HFFc6 (cell line): ENCODE measurements around the gene SARS2. TPM values are rescaled to one million over a fixed set of nuclear protein-coding genes. Genes with fewer than 3 reads are reported as not detected.

Source experiments
- DNase-seq: peaks from one replicate; pipeline ENCODE4 v3.0.0-alpha.2; 2018
- H3K27ac Mint-ChIP-seq: 2 replicates; pipeline ENCODE4 v1.8.0; 2020; ENCODE audit warnings: mild to moderate bottlenecking, mixed read lengths
- H3K27me3 Mint-ChIP-seq: 2 replicates; pipeline ENCODE4 v1.8.0; 2021; ENCODE audit warnings: mild to moderate bottlenecking, moderate library complexity, mixed read lengths; ENCODE audit not compliant: insufficient read depth
- H3K36me3 Mint-ChIP-seq: 2 replicates; pipeline ENCODE4 v1.8.0; 2021; ENCODE audit warnings: low read depth, mixed read lengths
- H3K4me1 Mint-ChIP-seq: 2 replicates; pipeline ENCODE4 v1.8.0; 2020; ENCODE audit warnings: low read depth, mixed read lengths
- H3K4me3 Mint-ChIP-seq: 2 replicates; pipeline ENCODE4 v1.8.0; 2020; ENCODE audit warnings: mild to moderate bottlenecking, moderate library complexity, mixed read lengths
- H3K9me3 Mint-ChIP-seq: 2 replicates; pipeline ENCODE4 v1.8.0; 2020; ENCODE audit warnings: mild to moderate bottlenecking, mixed read lengths
- total RNA-seq, 6 experiments: library from RNA; stranded (reverse); fragmentation: NEBNext Ultra II Directional; extraction: Animal tissue kit (Norgen Biotek cat#: 25700); gene quantifications; 2 replicates in 1 of 6; 3 replicates in 5 of 6; pipeline ENCODE4 v1.2.3, GENCODE V29; 2021
- TF ChIP-seq, protein P1 (sequence below): fragments of 200-600 bp; sonication (generic); IDR thresholded peaks from 2 replicates; pipeline ENCODE4 v1.5.0; 2021; ENCODE audit warnings: antibody characterized with exemption, mild to moderate bottlenecking

The SARS2 gene
- total RNA-seq, 6 experiments from 2014 or later: 18.7 to 25.1 (median 22.7) TPM

DNA sequence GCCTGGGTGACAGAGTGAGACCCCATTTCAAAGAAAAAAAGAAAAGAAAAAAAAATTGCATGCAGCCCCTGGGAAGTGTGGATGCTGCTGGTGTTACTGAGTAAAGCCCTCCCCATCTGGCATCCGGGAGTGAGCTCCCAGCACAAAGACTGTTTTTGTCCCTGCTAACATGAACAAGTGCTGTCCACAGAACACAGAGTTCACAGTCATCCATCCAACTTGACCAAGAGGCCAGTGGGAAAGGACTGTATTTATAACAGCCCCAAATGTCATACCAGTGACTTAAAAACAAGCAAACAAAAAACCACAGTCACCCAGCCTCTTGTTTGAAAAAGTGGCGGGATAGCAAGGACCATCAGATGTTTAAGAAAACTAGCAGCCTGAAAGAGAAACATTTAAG is 34.2 kb upstream of the SARS2 start:
- no peaks in the 10 kb centered on the region for H3K27me3 Mint-ChIP-seq
- H3K4me3 Mint-ChIP-seq: no peak overlapping the region
- no peak overlapping the region for H3K27ac Mint-ChIP-seq
- TF ChIP-seq, protein P1, sequence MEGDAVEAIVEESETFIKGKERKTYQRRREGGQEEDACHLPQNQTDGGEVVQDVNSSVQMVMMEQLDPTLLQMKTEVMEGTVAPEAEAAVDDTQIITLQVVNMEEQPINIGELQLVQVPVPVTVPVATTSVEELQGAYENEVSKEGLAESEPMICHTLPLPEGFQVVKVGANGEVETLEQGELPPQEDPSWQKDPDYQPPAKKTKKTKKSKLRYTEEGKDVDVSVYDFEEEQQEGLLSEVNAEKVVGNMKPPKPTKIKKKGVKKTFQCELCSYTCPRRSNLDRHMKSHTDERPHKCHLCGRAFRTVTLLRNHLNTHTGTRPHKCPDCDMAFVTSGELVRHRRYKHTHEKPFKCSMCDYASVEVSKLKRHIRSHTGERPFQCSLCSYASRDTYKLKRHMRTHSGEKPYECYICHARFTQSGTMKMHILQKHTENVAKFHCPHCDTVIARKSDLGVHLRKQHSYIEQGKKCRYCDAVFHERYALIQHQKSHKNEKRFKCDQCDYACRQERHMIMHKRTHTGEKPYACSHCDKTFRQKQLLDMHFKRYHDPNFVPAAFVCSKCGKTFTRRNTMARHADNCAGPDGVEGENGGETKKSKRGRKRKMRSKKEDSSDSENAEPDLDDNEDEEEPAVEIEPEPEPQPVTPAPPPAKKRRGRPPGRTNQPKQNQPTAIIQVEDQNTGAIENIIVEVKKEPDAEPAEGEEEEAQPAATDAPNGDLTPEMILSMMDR: no peak
- H3K9me3 Mint-ChIP-seq: no peaks in the 10 kb centered on the region
- peaks cover 5% of the 10 kb centered on the region; the same call in 1 of the 2 replicates for H3K36me3 Mint-ChIP-seq
- peaks cover 19% of the 10 kb centered on the region for H3K4me1 Mint-ChIP-seq
- DNase-seq: no peak

DNA sequence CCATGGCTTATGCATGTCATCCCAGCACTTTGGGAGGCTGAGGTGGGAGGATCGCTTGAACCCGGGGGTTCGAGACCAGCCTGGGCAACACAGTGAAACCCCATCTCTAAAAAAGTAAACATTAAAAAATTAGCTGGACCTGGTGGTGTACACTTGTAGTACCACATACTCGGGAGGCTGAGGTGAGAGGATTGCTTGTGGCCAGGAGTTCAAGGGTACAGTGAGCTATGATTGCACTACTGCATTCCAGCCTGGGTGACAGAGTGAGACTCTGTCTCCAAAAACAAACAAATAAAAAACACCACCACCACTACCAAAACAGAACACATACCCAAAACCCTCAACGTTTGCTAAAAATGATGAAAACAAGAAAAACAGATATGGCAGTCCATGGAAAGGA is 29.1 kb upstream of the SARS2 start:
- Mint-ChIP-seq H3K27ac (no peak overlapping the region), H3K4me1 (peaks cover 9% of the 10 kb centered on the region), H3K9me3 (no peaks in the 10 kb centered on the region), H3K36me3 (0 out of 2 replicates have a peak, but pooled peaks cover under 1% of the 10 kb centered on the region), H3K27me3 (no peaks in the 10 kb centered on the region), H3K4me3 (no peak overlapping the region)
- TF ChIP-seq, protein P1: no peak
- no peak for DNase-seq

DNA sequence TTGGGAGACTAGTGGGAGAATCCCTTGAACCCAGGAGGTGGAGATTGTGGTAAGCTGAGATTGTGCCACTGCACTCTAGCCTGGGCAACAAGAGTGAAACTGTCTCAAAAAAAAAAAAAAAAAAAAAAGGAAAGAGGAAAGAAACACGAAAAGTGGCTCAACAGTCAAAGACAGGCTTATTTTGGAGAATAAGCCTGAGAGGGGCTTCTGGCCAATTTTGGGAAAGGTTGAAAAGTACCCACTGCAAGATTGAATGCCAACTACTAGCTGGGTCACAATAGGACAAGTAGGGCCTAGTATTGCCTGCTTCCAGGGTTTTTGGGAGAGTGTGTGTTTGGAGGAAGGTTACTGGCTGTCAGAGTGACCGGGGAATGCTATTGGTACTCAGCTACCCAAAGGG is 27.7 kb upstream of the SARS2 start:
- TF ChIP-seq, protein P1: no peak
- H3K27ac Mint-ChIP-seq: no peak overlapping the region
- H3K9me3 Mint-ChIP-seq: no peaks in the 10 kb centered on the region
- no peak for DNase-seq
- peaks cover 9% of the 10 kb centered on the region for H3K4me1 Mint-ChIP-seq
- H3K27me3 Mint-ChIP-seq: no peaks in the 10 kb centered on the region
- H3K36me3 Mint-ChIP-seq: no peaks in the 10 kb centered on the region
- H3K4me3 Mint-ChIP-seq: no peak overlapping the region

DNA sequence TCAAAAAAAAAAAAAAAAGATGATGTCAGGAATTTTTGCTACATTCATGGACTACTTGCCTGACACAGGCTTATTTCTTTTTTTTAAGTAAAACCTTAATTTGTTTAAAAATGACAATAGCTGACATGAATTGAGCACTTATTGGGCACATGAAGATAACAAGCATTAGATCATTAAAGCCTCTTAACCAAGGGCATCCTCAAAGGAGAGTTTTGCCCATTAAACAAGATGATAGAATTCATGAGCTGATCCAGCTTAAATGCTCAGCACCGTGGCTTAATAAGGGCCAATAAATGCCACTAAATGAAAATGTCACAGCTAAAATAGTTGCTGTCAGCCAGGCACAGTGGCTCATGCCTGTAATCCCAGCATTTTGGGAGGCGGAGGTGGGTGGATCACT is 25.7 kb upstream of the SARS2 start:
- TF ChIP-seq, protein P1: no peak
- Mint-ChIP-seq H3K4me1 (no peaks in the 10 kb centered on the region), H3K4me3 (no peak overlapping the region), H3K27ac (no peak overlapping the region), H3K36me3 (no peaks in the 10 kb centered on the region), H3K27me3 (peaks cover 2% of the 10 kb centered on the region; the same call in 1 of the 2 replicates), H3K9me3 (no peaks in the 10 kb centered on the region)
- no peak for DNase-seq

DNA sequence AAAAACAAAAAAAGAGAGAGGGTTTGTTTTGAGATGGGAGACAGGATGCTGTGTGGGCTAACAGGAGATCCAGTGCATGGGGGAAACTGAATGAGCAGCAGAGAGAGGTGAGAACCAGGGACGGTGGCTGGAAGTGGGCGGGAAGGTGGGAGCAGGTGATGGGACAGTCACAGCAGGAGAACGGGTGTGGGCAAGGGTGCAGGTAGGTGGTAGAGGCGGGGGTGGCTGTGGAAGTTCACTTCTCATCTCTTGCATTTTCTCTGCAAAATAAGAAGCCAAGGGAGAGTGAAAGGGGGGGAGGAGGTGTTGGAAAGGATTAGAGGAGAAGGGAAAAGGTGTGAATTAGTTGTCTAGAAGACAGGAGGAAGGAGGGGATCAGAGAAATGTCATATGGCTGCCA is 23.1 kb upstream of the SARS2 start:
- no peak for DNase-seq
- H3K4me1 Mint-ChIP-seq: no peaks in the 10 kb centered on the region
- no peak overlapping the region for H3K4me3 Mint-ChIP-seq

More for the DNA sequence above, 23.1 kb upstream of the SARS2 start:
- H3K27ac Mint-ChIP-seq: no peak overlapping the region
- peaks cover 4% of the 10 kb centered on the region for H3K36me3 Mint-ChIP-seq
- TF ChIP-seq, protein P1: no peak
- H3K27me3 Mint-ChIP-seq: peaks cover 2% of the 10 kb centered on the region; the same call in 1 of the 2 replicates
- H3K9me3 Mint-ChIP-seq: no peaks in the 10 kb centered on the region
